Stomach (tissue), 9 donors: Measurements from ENCODE around the gene ARL2BP. TPM values are rescaled to one million over a fixed set of nuclear protein-coding genes. Genes with fewer than 3 reads are reported as not detected.

Experiments
- DNase-seq, 2 donors: peaks; one replicate each; pipeline versions ENCODE4 v3.0.0 to v3.0.0-alpha.2; 2013 to 2019
- H3K27ac ChIP-seq, 5 donors: fragments of 200-600 bp in 4 of 5; sonication (generic) in 4 of 5; one replicate each; pipeline ENCODE4 v1.5.1; 2013 to 2019; ENCODE audit warnings: mild to moderate bottlenecking in 1 of 5, moderate library complexity in 1 of 5
- H3K27me3 ChIP-seq, 3 donors: fragments of 200-600 bp; sonication (generic); one replicate each; pipeline ENCODE4 v1.5.1; 2017 to 2019; ENCODE audit warnings: mixed run types in 1 of 3
- H3K36me3 ChIP-seq, 4 donors: fragments of 200-600 bp; sonication (generic); 1 replicate in 3 of 4; 2 replicates in 1 of 4; pipeline ENCODE4 v1.5.1; 2016 to 2019
- H3K4me1 ChIP-seq, 4 donors: fragments of 200-600 bp; sonication (generic); one replicate each; pipeline ENCODE4 v1.5.1; 2016 to 2019
- H3K4me3 ChIP-seq, 4 donors: fragments of 200-600 bp; sonication (generic) in 3 of 4; one replicate each; pipeline ENCODE4 v1.5.1; 2016 to 2019; ENCODE audit warnings: mild to moderate bottlenecking in 1 of 4
- H3K9me3 ChIP-seq, 4 donors: fragments of 200-600 bp; sonication (generic); one replicate each; pipeline ENCODE4 v1.5.1; 2016 to 2019
- CTCF ChIP-seq, 7 experiments: fragments of 450-650 bp in 4 of 7; fragments of 200-600 bp in 3 of 7; sonication (generic) in 3 of 7; IDR thresholded peaks; one replicate each; pipeline ENCODE4 v1.5.1; 2016 to 2019; ENCODE audit warnings: antibody characterized with exemption in 7 of 7, control low read depth in 2 of 7, mild to moderate bottlenecking in 1 of 7
- EP300 ChIP-seq: sonication (generic); formaldehyde crosslinking; IDR thresholded peaks from one replicate; pipeline ENCODE4 v1.6.1; 2017; ENCODE audit warnings: antibody characterized with exemption
- POLR2A ChIP-seq, 4 donors: fragments of 450-650 bp; IDR thresholded peaks; one replicate each; pipeline ENCODE4 v1.6.1; 2016; ENCODE audit warnings: antibody characterized with exemption in 4 of 4, control low read depth in 2 of 4, mild to moderate bottlenecking in 1 of 4, moderate library complexity in 1 of 4
- POLR2AphosphoS5 ChIP-seq, 3 donors: sonication (generic); formaldehyde crosslinking; IDR thresholded peaks; one replicate each; pipeline ENCODE4 v1.6.1; 2016; ENCODE audit warnings: antibody characterized with exemption in 3 of 3
- WGBS, 5 donors: extraction: QIAGEN DNeasy Blood & Tissue Kit in 3 of 5; methylation state at CpG; one replicate each; pipeline versions ENCODE4 v1.1.5 to v1.1.7; 2013 to 2018; 5-methylcytosine and 5-hydroxymethylcytosine counted together
- intact Hi-C: fragments of 100-400 bp; cut with DNase I; formaldehyde crosslinking; loops from one replicate; pipeline ENCODE4 v1.15.1; 2023; ENCODE audit warnings: low total_unique reads
- polyA plus RNA-seq, 3 donors: library from polyadenylated mRNA; stranded (reverse); fragments of 200-250 nt; gene quantifications; one replicate each; pipeline ENCODE4 v1.2.3, GENCODE V29; 2013
- total RNA-seq, 5 donors: library from RNA; depleted of rRNA; stranded (reverse); fragments of >200 nt; gene quantifications; one replicate each; pipeline versions ENCODE4 v1.1.0 to v1.2.3, GENCODE V29; 2014 to 2016
- donor health status: healthy with polysubstance abuse.
- donor health status: Bipolar disorder and iron deficiency.
- donor health status: healthy.

The ARL2BP gene
- total and polyA plus RNA-seq, 8 donors, result 15.6 to 61.6 (median 43.2) TPM

GRCh38 chr16:57238682-57239081 is 6.4 kb upstream of the ARL2BP start:
- 69 to 82% (median 74%) methylated on average over 2 of the region's 2 CpGs for WGBS, 5 donors
- Histone ChIP-seq H3K4me3 (no peak overlapping the region), H3K27me3 (no peaks in the 10 kb centered on the region), H3K4me1 (peaks cover 0 to 7% (median 1%) of the 10 kb centered on the region in 4 donors), H3K9me3 (no peaks in the 10 kb centered on the region), H3K36me3 (peaks cover 22 to 70% (median 68%) of the 10 kb centered on the region in 4 donors), H3K27ac (no peak overlapping the region)
- TF ChIP-seq CTCF (IDR thresholded peaks at IDR 0.05) (no peak), POLR2AphosphoS5 (IDR thresholded peaks at IDR 0.05) (no peak), EP300 (no peak), POLR2A (IDR thresholded peaks at IDR 0.05) (no peak)
- no peak for DNase-seq
- intact Hi-C loops, result no loop called here

DNA sequence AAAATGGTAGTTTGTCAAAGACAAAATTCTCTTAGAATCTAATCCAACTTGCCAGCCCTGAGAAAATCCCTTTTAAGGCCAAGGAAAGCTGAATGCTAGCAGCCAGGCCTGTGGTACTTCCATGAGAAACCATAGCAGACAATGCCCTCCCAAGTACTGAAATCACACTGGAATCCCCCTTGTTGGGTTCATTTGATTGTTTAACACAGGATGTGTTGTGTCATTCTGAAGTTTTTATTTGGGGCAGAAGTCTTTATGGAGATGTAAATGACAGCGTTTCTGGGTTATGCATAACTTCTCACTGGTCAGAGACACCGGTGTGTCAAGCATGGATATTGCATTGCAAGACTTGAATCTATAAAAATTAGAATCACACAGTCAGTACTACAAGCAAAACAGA is 6.0 kb upstream of the ARL2BP start:
- Histone ChIP-seq H3K36me3 (peaks cover 20 to 66% (median 64%) of the 10 kb centered on the region in 4 donors), H3K4me1 (peaks cover under 1 to 8% (median 2%) of the 10 kb centered on the region in 4 donors), H3K27ac (no peak overlapping the region), H3K9me3 (no peaks in the 10 kb centered on the region), H3K4me3 (no peak overlapping the region), H3K27me3 (no peaks in the 10 kb centered on the region)
- TF ChIP-seq POLR2AphosphoS5 (IDR thresholded peaks at IDR 0.05), result no peak
- TF ChIP-seq EP300, result no peak
- TF ChIP-seq CTCF (IDR thresholded peaks at IDR 0.05), result no peak
- no peak for TF ChIP-seq POLR2A (IDR thresholded peaks at IDR 0.05)
- intact Hi-C loops, result no loop called here
- no peak for DNase-seq
- WGBS, 5 donors, result 78 to 87% (median 81%) methylated on average over 2 of the region's 2 CpGs

- Histone ChIP-seq H3K4me1 (peaks cover 5 to 15% (median 11%) of the 10 kb centered on the region in 4 donors), H3K36me3 (peaks cover 10 to 49% (median 47%) of the 10 kb centered on the region in 4 donors), H3K27me3 (no peaks in the 10 kb centered on the region), H3K9me3 (no peaks in the 10 kb centered on the region), H3K27ac (no peak overlapping the region), H3K4me3 (no peak overlapping the region)
- DNase-seq, result no peak
- no peak for TF ChIP-seq CTCF (IDR thresholded peaks at IDR 0.05)
- TF ChIP-seq POLR2A (IDR thresholded peaks at IDR 0.05), result no peak
- no peak for TF ChIP-seq POLR2AphosphoS5 (IDR thresholded peaks at IDR 0.05)
- no peak for TF ChIP-seq EP300
- WGBS, 5 donors, result 82 to 98% (median 94%) methylated on average over 2 of the region's 2 CpGs
- intact Hi-C loops, result no loop called here
Observed at GRCh38 chr16:57240851-57241250, 4.2 kb upstream of the ARL2BP start.

DNA sequence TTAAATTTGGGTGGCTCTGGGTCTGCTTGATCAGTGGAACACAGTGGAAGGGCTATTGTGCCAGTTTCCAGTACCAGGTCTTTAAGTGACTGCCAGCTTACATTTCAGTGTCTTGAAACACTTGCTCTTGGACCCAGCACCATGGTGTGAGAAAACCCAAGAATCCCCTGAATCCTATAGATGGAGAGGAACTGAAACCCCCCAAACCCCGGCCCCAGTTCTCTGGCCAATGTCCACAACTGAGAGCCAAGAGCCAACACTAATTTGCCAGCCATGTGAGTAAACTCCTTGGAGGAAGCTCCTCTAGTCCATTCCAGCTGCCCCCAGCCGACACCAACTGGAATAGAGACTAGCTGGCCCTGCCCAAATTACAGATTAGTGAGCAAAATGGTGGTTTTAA is 2.4 kb upstream of the ARL2BP start:
- intact Hi-C loops, result no loop called here
- TF ChIP-seq POLR2AphosphoS5 (IDR thresholded peaks at IDR 0.05) (no peak), EP300 (no peak), CTCF (IDR thresholded peaks at IDR 0.05) (no peak), POLR2A (IDR thresholded peaks at IDR 0.05) (no peak)
- Histone ChIP-seq H3K9me3 (no peaks in the 10 kb centered on the region), H3K36me3 (peaks cover 7 to 37% (median 35%) of the 10 kb centered on the region in 4 donors), H3K4me1 (peaks cover 14 to 27% (median 23%) of the 10 kb centered on the region in 4 donors), H3K27ac (no peak overlapping the region), H3K4me3 (no peak overlapping the region), H3K27me3 (no peaks in the 10 kb centered on the region)
- 80 to 94% (median 90%) methylated on average over 2 of the region's 2 CpGs for WGBS, 5 donors
- no peak for DNase-seq
